Measurements from ENCODE around the gene MYD88. TPM values are rescaled to one million over a fixed set of nuclear protein-coding genes. Genes with fewer than 3 reads are reported as not detected.

The MYD88 gene
- total and polyA plus RNA-seq, 9 of the 15 experiments (the other 6 are each of a cell fraction or from before 2014, with no cell fraction given), result 3.2 to 47.3 (median 27.6) TPM

- TF ChIP-seq NKRF (IDR thresholded peaks at IDR 0.05; ENCODE audit: borderline replicate concordance) (no peak), PHF21A (IDR thresholded peaks at IDR 0.05; ENCODE audit: borderline replicate concordance, low read depth) (peak; percentile 78; the same call in 1 of the 2 replicates), TSHZ1 (CRISPR knock-in tag; IDR thresholded peaks at IDR 0.05) (no peak), RAD51 (IDR thresholded peaks at IDR 0.05; ENCODE audit: borderline replicate concordance, low read depth) (peak; percentile 91), HDAC2 (IDR thresholded peaks at IDR 0.05) (0 out of 2 replicates have a peak, but pooled peaks have one; percentile 20), REST (IDR thresholded peaks at IDR 0.05; ENCODE audit: borderline replicate concordance) (peak; percentile 32; the same call in 1 of the 2 replicates), REST (CRISPR knock-in tag; IDR thresholded peaks at IDR 0.05; ENCODE audit: low read depth) (no peak), MXI1 (IDR thresholded peaks at IDR 0.05; ENCODE audit: low read depth, low read length) (no peak), ZNF668 (CRISPR knock-in tag; IDR thresholded peaks at IDR 0.05) (no peak)
Observed at GRCh38 chr3:38150780-38151528, 12.5 kb downstream of the MYD88 start (continued).
